GM19395 (cell line): Measurements from ENCODE around the gene FAM110D.

ENCODE experiments used
- ATAC-seq: cut with Tn5 transposase; IDR thresholded peaks from one replicate; pipeline ENCODE4 v1.9.1; 2021; ENCODE audit warnings: mild to moderate bottlenecking, moderate library complexity; ENCODE audit not compliant: unreplicated experiment

The FAM110D gene

GRCh38 chr1:26158908-26159742, at the start of gene FAM110D:
Gene FAM110D (plus strand): TSS chr1:26159079. CDS start chr1:26161292, 2,213 bp downstream.
- no peak for ATAC-seq

DNA sequence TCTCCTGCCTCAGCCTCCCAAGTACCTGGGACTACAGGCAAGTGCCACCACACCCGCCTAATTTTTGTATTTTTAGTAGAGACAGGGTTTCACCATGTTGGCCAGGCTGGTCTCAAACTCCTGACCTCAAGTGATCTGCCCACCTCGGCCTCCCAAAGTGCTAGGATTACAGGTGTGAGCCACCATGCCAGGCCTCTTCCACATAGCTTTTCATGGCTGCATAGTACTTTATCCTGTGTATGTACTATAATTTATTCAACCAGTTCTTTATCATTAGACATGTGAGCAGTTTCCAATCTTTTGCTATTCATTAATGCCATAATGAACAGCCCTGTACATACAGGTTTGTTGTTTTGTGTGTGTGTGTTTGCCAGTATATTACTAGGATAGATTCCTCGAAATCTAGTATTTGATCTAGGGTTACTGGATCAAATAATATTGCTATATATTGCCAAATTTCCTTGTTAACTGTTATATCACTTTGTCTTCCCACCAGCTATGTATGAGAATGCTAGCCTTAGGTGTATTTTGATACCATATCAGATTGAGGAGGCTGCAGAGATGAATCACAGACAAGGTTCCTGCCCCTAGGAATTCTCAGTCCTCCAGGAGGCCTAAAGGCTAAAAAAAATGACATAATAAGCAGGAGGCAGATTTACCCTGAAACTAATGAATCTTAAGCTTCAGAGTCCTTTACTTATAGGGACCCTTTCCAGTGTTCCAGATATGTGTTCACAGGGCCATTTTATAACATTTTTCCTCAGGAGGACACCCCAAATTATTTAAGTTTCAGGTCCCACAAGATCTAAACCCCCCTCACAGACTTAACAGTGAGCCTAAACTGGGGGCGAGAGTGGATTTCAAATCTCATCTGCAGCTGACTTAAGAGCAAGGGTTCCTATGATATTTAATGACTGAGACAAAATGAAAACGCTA, 49.4 kb upstream of the FAM110D start:
- no peak for ATAC-seq

- peak; percentile 43 for ATAC-seq
Observed at GRCh38 chr1:26110731-26111529, 47.9 kb upstream of the FAM110D start.

GRCh38 chr1:26111530-26112406, 47.1 kb upstream of the FAM110D start, which contains the start of gene PDIK1L:
Gene PDIK1L (plus strand): TSS chr1:26111824. CDS start chr1:26114309, 2,485 bp downstream.
- peak; percentile 63 for ATAC-seq

GRCh38 chr1:26112407-26112775, 46.5 kb upstream of the FAM110D start:
- ATAC-seq: no peak

DNA sequence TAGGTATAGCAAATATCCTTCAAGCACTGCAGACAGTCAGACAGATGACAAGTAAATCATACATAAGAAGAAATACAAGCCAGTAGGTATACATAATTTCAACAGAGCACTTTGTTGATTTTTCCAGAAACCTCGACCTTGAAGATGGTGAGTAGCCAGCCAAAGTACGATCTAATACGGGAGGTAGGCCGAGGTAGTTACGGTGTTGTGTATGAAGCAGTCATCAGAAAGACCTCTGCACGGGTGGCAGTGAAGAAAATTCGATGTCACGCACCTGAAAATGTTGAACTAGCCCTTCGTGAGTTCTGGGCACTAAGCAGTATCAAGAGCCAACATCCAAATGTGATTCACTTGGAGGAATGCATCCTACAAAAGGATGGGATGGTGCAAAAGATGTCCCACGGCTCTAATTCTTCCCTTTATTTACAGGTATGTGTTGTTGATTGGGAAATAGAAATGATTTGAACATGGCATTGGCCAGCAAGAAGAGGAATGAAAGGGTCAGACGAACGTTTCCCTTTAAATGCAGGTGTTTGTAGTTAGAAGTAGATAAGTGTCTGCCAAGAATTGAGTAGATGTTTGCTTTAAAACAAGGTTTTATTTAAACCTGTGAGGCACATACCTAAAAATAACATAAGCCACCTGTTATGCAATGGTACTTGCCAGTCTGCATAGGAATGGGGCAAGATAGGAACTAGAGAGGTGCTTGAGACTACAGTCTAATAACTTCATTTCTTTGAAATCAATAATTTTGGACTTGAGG, 44.5 kb upstream of the FAM110D start:
- no peak for ATAC-seq

DNA sequence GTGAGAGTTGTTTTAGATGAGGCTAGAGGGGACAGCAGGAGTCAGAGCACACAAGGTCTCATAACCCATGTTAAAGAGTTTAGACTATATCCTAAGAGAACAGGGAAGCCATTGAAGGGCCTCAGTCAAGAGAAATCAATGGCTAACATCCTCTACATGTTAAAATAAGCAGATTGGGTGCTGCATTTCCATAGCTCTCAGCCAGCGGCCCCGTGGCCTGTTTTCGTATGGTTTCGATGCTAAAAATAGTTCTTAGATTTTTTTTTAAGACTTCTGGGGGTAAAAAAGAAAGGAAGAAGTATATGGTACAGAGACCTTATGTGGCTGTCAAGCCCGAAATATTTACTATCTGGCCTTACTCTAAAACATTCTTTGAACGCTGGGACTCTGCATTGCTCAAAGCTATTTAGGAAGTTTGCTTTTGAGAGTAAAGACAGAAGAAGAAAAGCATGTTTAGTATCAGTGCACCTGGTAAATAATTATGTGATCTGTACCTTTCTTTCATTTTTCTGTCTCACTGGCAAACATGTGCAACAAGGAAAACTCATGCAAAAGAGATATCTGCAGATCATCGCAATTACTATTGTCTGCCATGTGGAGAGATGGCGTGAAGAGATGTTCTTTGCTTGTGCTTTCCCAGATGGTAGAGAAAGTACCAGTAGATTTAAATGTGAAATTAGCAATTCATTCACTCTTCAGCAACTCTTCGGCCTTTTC, 38.8 kb upstream of the FAM110D start:
- ATAC-seq: peak; percentile 69

DNA sequence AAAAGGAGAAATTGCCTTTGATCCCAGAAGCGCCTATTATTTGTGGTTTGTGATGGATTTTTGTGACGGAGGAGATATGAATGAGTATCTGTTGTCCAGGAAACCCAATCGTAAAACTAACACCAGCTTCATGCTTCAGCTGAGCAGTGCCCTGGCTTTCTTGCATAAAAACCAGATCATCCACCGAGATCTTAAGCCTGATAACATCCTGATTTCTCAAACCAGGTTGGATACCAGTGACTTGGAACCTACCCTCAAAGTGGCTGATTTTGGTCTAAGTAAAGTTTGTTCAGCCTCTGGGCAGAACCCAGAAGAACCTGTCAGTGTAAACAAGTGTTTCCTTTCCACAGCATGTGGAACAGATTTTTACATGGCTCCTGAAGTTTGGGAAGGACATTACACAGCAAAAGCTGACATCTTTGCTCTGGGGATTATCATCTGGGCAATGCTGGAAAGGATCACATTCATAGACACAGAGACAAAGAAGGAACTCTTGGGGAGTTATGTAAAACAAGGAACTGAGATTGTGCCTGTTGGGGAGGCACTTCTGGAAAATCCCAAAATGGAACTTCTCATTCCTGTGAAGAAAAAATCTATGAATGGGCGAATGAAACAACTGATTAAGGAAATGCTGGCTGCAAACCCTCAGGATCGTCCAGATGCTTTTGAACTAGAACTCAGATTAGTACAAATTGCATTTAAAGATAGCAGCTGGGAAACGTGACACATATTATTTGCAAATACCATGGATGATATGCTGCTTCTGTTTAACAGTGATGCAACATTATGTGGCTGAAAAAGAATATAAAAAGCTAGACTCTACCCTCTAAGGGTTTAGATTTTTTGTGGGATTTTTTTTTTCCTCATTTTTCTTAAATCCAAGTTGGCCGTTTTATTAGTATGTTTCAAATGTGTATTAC, 36.8 kb upstream of the FAM110D start:
- ATAC-seq: no peak

DNA sequence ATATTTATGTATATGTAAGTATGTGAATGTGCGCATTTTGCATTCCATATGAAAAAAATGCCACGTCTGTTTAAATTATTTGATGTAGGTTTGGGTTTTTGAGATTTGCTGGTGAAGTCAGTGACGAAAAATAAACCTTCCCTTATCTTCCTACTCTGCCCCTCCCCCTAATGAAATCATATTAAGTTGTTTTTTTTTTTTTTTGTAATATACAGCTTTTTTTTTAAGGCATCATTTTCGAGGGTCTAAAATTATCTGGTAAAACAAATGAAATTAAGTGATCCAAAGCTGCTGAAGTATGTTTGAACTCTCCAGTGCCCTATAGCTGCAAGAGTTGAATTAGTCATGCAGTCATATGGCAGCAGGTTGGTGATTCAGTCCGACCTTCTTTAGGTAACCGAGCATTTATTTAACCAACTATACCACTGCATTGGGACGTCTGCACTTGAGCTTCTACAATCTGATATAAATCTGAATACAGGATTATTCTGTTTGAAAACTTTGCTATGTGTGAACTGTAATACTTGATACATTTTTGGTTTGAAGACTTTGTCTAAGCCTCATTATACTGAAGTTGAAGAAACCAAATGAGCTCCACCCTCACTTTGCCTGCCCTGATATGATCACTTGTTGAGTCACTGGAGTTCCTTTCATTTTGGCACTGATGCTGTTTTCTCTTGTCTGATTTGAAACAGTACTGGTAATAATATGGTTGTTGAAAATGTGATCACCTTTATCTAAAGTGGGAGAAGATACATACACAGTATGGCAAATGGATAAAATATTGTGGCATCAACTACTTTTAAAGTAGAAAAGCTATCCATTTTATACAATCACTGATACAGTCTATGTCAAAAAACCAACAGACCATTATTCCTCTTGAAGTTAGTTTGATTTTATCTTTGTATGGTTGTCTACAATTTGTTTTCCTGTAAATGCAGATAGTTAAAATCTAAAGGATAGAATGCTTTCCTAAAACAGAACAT, 35.6 kb upstream of the FAM110D start:
- ATAC-seq: no peak

GRCh38 chr1:26124418-26125331, 34.2 kb upstream of the FAM110D start:
- ATAC-seq: no peak

DNA sequence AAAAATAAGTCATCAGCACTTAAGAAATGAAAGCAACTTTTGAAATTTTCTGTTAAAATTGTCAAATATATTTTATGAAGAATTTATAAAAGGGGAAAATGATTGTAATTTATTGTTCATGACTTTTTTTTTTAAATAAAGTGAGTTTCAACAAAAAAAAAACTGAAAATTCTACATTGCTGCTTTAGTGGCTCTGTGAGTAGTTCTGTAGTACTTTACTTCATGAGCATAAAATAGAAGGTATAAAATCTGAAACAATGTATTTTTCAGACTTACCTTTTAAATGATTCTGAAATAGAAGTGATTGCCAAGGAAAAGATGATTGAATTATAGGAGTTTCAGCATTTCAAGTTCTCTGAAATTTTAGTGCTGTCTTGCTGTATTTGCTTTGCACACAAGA, 33.5 kb upstream of the FAM110D start:
- no peak for ATAC-seq

DNA sequence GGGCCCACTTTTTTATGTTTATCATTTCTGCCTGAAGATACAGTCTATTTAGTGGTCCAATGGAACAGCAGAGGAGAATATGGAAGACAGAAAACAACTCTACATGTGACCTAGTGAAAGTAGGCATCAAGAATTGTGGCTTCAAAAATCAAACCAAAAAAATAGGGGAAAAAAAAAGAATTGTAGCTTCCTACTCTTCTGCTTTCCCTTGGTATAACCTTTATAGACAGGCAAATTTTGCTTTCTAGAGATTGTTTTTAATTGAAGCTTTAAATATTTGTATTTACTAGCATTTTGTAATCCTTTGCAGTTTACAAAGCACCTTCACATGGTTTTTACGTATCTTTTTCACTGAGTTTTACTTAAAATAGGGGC, 32.9 kb upstream of the FAM110D start:
- ATAC-seq: no peak

GRCh38 chr1:26126321-26127084, 32.4 kb upstream of the FAM110D start:
- peak; percentile 80 for ATAC-seq
